HEK293 (cell line): ENCODE results near the gene ERH.
A peak's percentile ranks its signal among the peaks of the same experiment; 100 is the strongest.

ENCODE experiments used
- CTCF ChIA-PET: fragments of 350-600 bp; formaldehyde crosslinking; extraction: SDS; loops from one replicate; lab custom pipeline; 2021; ENCODE audit warnings: antibody characterized with exemption; lab: Yijun Ruan, JAX
- POLR2A ChIA-PET: fragments of 300-600 bp; formaldehyde crosslinking; extraction: SDS; loops from one replicate; lab custom pipeline; 2020; ENCODE audit warnings: antibody characterized with exemption, inconsistent platforms; lab: Yijun Ruan, JAX
- H3K27ac ChIP-seq: fragments of 200-500 bp; sonication (Bioruptor generic); 2 replicates; pipeline ENCODE4 v1.5.1; 2014; ENCODE audit warnings: low read depth, low read length, control low read depth, inconsistent platforms; ENCODE audit errors: extremely low read depth
- H3K36me3 ChIP-seq, 2 experiments: fragments of 200-500 bp in 1 of 2; sonication (Bioruptor generic) in 1 of 2; 1 replicate in 1 of 2; 2 replicates in 1 of 2; pipeline ENCODE4 v1.5.1; 2014 to 2017; ENCODE audit warnings: inconsistent platforms in 2 of 2, low read length in 2 of 2; ENCODE audit not compliant: control insufficient read depth in 2 of 2, insufficient read depth in 1 of 2
- H3K4me1 ChIP-seq: fragments of 200-500 bp; sonication (Bioruptor generic); 2 replicates; pipeline ENCODE4 v1.5.1; 2014; ENCODE audit warnings: mild to moderate bottlenecking, low read length, inconsistent platforms; ENCODE audit not compliant: control insufficient read depth, insufficient read depth
- H3K4me3 ChIP-seq: 2 replicates; pipeline ENCODE4 v1.5.1; 2011; ENCODE audit warnings: low read depth, mild to moderate bottlenecking, control low read depth, low read length, moderate library complexity
- H3K9me3 ChIP-seq: fragments of 200-500 bp; sonication (Bioruptor generic); 2 replicates; pipeline ENCODE4 v1.5.1; 2014; ENCODE audit warnings: low read depth, low read length, inconsistent platforms; ENCODE audit not compliant: control insufficient read depth, insufficient read depth
- BCL11B ChIP-seq: fragments of 450-650 bp; formaldehyde crosslinking; IDR thresholded peaks from 2 replicates; pipeline ENCODE4 v1.5.1; 2016; ENCODE audit warnings: low read depth, missing biosample characterization, missing genetic modification characterization
- GLIS2 ChIP-seq: fragments of 450-650 bp; formaldehyde crosslinking; IDR thresholded peaks from 2 replicates; pipeline ENCODE4 v1.5.1; 2016; ENCODE audit warnings: missing biosample characterization, missing genetic modification characterization
- OSR2 ChIP-seq: fragments of 450-650 bp; formaldehyde crosslinking; IDR thresholded peaks from 2 replicates; pipeline ENCODE4 v1.5.1; 2016; ENCODE audit warnings: missing biosample characterization, missing genetic modification characterization
- PBX3 ChIP-seq: sonication (generic); formaldehyde crosslinking; IDR thresholded peaks from 2 replicates; pipeline ENCODE4 v1.8.1; 2022; ENCODE audit warnings: mild to moderate bottlenecking, moderate library complexity, missing genetic modification reagents
- WT1 ChIP-seq: fragments of 450-650 bp; formaldehyde crosslinking; IDR thresholded peaks from 2 replicates; pipeline ENCODE4 v1.5.1; 2016; ENCODE audit warnings: missing biosample characterization, missing genetic modification characterization
- ZBTB10 ChIP-seq: fragments of 450-650 bp; formaldehyde crosslinking; IDR thresholded peaks from 2 replicates; pipeline ENCODE4 v1.5.1; 2016; ENCODE audit warnings: missing biosample characterization, missing genetic modification characterization
- ZBTB26 ChIP-seq: fragments of 450-650 bp; formaldehyde crosslinking; optimal IDR thresholded peaks from 2 replicates; pipeline ENCODE3; 2016; ENCODE audit warnings: missing biosample characterization, mild to moderate bottlenecking, missing genetic modification characterization
- ZBTB7A ChIP-seq: fragments of 450-650 bp; formaldehyde crosslinking; IDR thresholded peaks from 2 replicates; pipeline ENCODE4 v1.5.1; 2016; ENCODE audit warnings: low read depth, missing biosample characterization, missing genetic modification characterization
- ZIC2 ChIP-seq: fragments of 450-650 bp; formaldehyde crosslinking; IDR thresholded peaks from 2 replicates; pipeline ENCODE4 v1.5.1; 2016; ENCODE audit warnings: missing biosample characterization, missing genetic modification characterization
- ZNF10 ChIP-seq: fragments of 450-650 bp; formaldehyde crosslinking; IDR thresholded peaks from 2 replicates; pipeline ENCODE4 v1.5.1; 2017; ENCODE audit warnings: missing biosample characterization, missing genetic modification characterization
- ZNF114 ChIP-seq: fragments of 450-650 bp; formaldehyde crosslinking; IDR thresholded peaks from 2 replicates; pipeline ENCODE4 v1.5.0; 2017; ENCODE audit warnings: missing biosample characterization, missing genetic modification characterization
- ZNF132 ChIP-seq: fragments of 450-650 bp; formaldehyde crosslinking; IDR thresholded peaks from 2 replicates; pipeline ENCODE4 v1.5.1; 2017; ENCODE audit warnings: missing biosample characterization, missing genetic modification characterization, borderline replicate concordance
- ZNF175 ChIP-seq: fragments of 450-650 bp; formaldehyde crosslinking; IDR thresholded peaks from 2 replicates; pipeline ENCODE4 v1.5.1; 2016; ENCODE audit warnings: missing biosample characterization, missing genetic modification characterization
- ZNF19 ChIP-seq: fragments of 450-650 bp; formaldehyde crosslinking; IDR thresholded peaks from 2 replicates; pipeline ENCODE4; 2016; ENCODE audit warnings: missing biosample characterization, missing genetic modification characterization, low read depth
- ZNF2 ChIP-seq: fragments of 450-650 bp; formaldehyde crosslinking; IDR thresholded peaks from 2 replicates; pipeline ENCODE4 v1.5.1; 2016; ENCODE audit warnings: missing biosample characterization, missing genetic modification characterization
- ZNF214 ChIP-seq: fragments of 450-650 bp; formaldehyde crosslinking; IDR thresholded peaks from 2 replicates; pipeline ENCODE4 v1.5.1; 2017; ENCODE audit warnings: missing biosample characterization, mild to moderate bottlenecking, missing genetic modification characterization, borderline replicate concordance
- ZNF274 ChIP-seq, 2 experiments: fragments of 200-500 bp in 1 of 2; fragments of 450-650 bp in 1 of 2; sonication (Bioruptor generic) in 1 of 2; formaldehyde crosslinking in 1 of 2; IDR thresholded peaks; 2 replicates each; pipeline versions ENCODE4 v1.5.1 to v1.6.1; 2014 to 2016; ENCODE audit warnings: borderline replicate concordance in 1 of 2, inconsistent platforms in 1 of 2, low read length in 1 of 2, missing biosample characterization in 1 of 2, missing genetic modification characterization in 1 of 2
- ZNF426 ChIP-seq: fragments of 450-650 bp; formaldehyde crosslinking; IDR thresholded peaks from 2 replicates; pipeline ENCODE4 v1.5.1; 2017; ENCODE audit warnings: missing biosample characterization, missing genetic modification characterization, mild to moderate bottlenecking, inconsistent platforms, moderate library complexity
- ZNF48 ChIP-seq: fragments of 450-650 bp; formaldehyde crosslinking; IDR thresholded peaks from 2 replicates; pipeline ENCODE4 v1.5.1; 2016; ENCODE audit warnings: missing biosample characterization, missing genetic modification characterization
- ZNF626 ChIP-seq: fragments of 450-650 bp; sonication (Bioruptor Pico); formaldehyde crosslinking; IDR thresholded peaks from 2 replicates; pipeline ENCODE4 v1.5.1; 2018; ENCODE audit warnings: missing biosample characterization, missing genetic modification characterization, inconsistent platforms
- ZNF629 ChIP-seq: fragments of 450-650 bp; formaldehyde crosslinking; IDR thresholded peaks from 2 replicates; pipeline ENCODE4 v1.5.1; 2017; ENCODE audit warnings: missing biosample characterization, missing genetic modification characterization
- ZNF670 ChIP-seq: fragments of 450-650 bp; formaldehyde crosslinking; IDR thresholded peaks from 2 replicates; pipeline ENCODE4 v1.5.1; 2016; ENCODE audit warnings: missing biosample characterization, missing genetic modification characterization, low read depth
- ZNF768 ChIP-seq: fragments of 450-650 bp; formaldehyde crosslinking; IDR thresholded peaks from 2 replicates; pipeline ENCODE4 v1.5.1; 2018; ENCODE audit warnings: missing biosample characterization, mild to moderate bottlenecking, missing genetic modification characterization
- ZSCAN4 ChIP-seq: fragments of 450-650 bp; formaldehyde crosslinking; IDR thresholded peaks from 2 replicates; pipeline ENCODE4 v1.5.1; 2017; ENCODE audit warnings: missing biosample characterization, missing genetic modification characterization

ERH gene

GRCh38 chr14:69337984-69338383 is 60.1 kb downstream of the ERH start (continued):
- TF ChIP-seq PBX3 (CRISPR knock-in tag) (no peak), ZNF214 (tag by site-specific recombination) (no peak), BCL11B (tag by site-specific recombination) (no peak), ZNF629 (tag by site-specific recombination) (no peak), ZNF132 (tag by site-specific recombination) (no peak), ZNF2 (tag by site-specific recombination) (no peak), GLIS2 (tag by site-specific recombination) (no peak), ZNF48 (tag by site-specific recombination) (no peak)

- Histone ChIP-seq H3K36me3 (peaks cover 0 to 7% of the 10 kb centered on the region in 2 experiments; a peak in 1 of 3 replicates), H3K9me3 (no peaks in the 10 kb centered on the region), H3K27ac (no peak overlapping the region), H3K4me3 (no peak overlapping the region), H3K4me1 (no peaks in the 10 kb centered on the region)
- ChIA-PET CTCF (interaction anchor here (0.6 to 1.6 kb wide), 3 partner anchors 11 to 168 kb away, joined by 3 to 6 read pairs (median 3); no protein-coding TSS in a partner anchor), POLR2A (no interaction called here)
- TF ChIP-seq OSR2 (tag by site-specific recombination) (no peak), ZNF670 (tag by site-specific recombination) (no peak), ZNF626 (no peak), ZNF175 (tag by site-specific recombination) (no peak), WT1 (tag by site-specific recombination) (no peak)
These were observed 62.7 kb downstream of the ERH start for GRCh38 chr14:69335371-69335771.

GRCh38 chr14:69334576-69334975 is 63.5 kb downstream of the ERH start:
- Histone ChIP-seq H3K9me3 (no peaks in the 10 kb centered on the region), H3K4me3 (no peak overlapping the region), H3K36me3 (peaks cover 0 to 7% of the 10 kb centered on the region in 2 experiments; a peak in 1 of 3 replicates)
- POLR2A ChIA-PET: no interaction called here
- TF ChIP-seq ZNF19 (tag by site-specific recombination) (no peak), ZSCAN4 (tag by site-specific recombination) (no peak), ZBTB26 (tag by site-specific recombination) (no peak)
- TF ChIP-seq, all 188 proteins: peak for 0
- Histone ChIP-seq H3K27ac (no peak overlapping the region), H3K4me1 (no peaks in the 10 kb centered on the region)
- CTCF ChIA-PET: interaction anchor here (1.0 to 1.6 kb wide), 2 partner anchors 12 to 14 kb away, joined by 3 to 6 read pairs; no protein-coding TSS in a partner anchor

- CTCF ChIA-PET: interaction anchor here (1.6 kb wide), 1 partner anchor 13 kb away, joined by 6 read pairs; no protein-coding TSS in a partner anchor
- Histone ChIP-seq H3K36me3 (peaks cover 0 to 2% of the 10 kb centered on the region in 2 experiments; a peak in 1 of 3 replicates), H3K4me1 (no peaks in the 10 kb centered on the region), H3K9me3 (no peaks in the 10 kb centered on the region), H3K27ac (no peak overlapping the region), H3K4me3 (no peak overlapping the region)
- POLR2A ChIA-PET: no interaction called here
- TF ChIP-seq ZBTB7A: no peak
- no peak for TF ChIP-seq ZNF10 (tag by site-specific recombination)
- TF ChIP-seq ZIC2 (tag by site-specific recombination): no peak
- no peak for TF ChIP-seq ZNF274 (IDR thresholded peaks at IDR 0.05; ENCODE audit: low read length)
- TF ChIP-seq ZNF274 (tag by site-specific recombination; IDR thresholded peaks at IDR 0.05; ENCODE audit: borderline replicate concordance): no peak
- TF ChIP-seq ZBTB10 (tag by site-specific recombination): no peak
- no peak for TF ChIP-seq ZNF114 (tag by site-specific recombination)
- no peak for TF ChIP-seq ZNF426 (tag by site-specific recombination)
- 0 out of 2 replicates have a peak, but pooled peaks have one; percentile 27 for TF ChIP-seq ZNF768 (tag by site-specific recombination)
These were observed 64.2 kb downstream of the ERH start for GRCh38 chr14:69333791-69334337.
